CD14-positive monocyte (primary cell): ENCODE results near the gene TDRD5. TPM values are rescaled to one million over a fixed set of nuclear protein-coding genes. Genes with fewer than 3 reads are reported as not detected.
A peak's percentile ranks its signal among the peaks of the same experiment; 100 is the strongest.

ENCODE experiments used
- DNase-seq, 3 donors: peaks; one replicate each; pipeline ENCODE4 v3.0.0-alpha.2; 2011 to 2022
- H2AFZ ChIP-seq: 2 replicates; pipeline ENCODE4 v1.6.0; 2012; ENCODE audit warnings: mild to moderate bottlenecking, low read depth, low read length, inconsistent platforms; ENCODE audit not compliant: insufficient read depth, poor library complexity, severe bottlenecking
- H3K27ac ChIP-seq, 2 donors: 1 replicate in 1 of 2; 2 replicates in 1 of 2; pipeline ENCODE4 v1.5.1; 2012 to 2013; ENCODE audit warnings: low read length in 2 of 2, control low read depth in 1 of 2, inconsistent platforms in 1 of 2, low read depth in 1 of 2, mild to moderate bottlenecking in 1 of 2
- H3K27me3 ChIP-seq, 2 donors: one replicate each; pipeline versions ENCODE4 v1.6.0 to v1.6.1; 2011 to 2013; ENCODE audit warnings: low read length in 2 of 2; ENCODE audit not compliant: control insufficient read depth in 2 of 2, insufficient read depth in 2 of 2
- H3K36me3 ChIP-seq, 2 donors: replicated peaks in 1 of 2; 1 replicate in 1 of 2; 2 replicates in 1 of 2; pipeline versions ENCODE4 v1.5.1 to v1.6.1; 2012 to 2013; ENCODE audit warnings: low read length in 2 of 2, control low read depth in 1 of 2, inconsistent platforms in 1 of 2, mild to moderate bottlenecking in 1 of 2; ENCODE audit not compliant: insufficient read depth in 2 of 2, control insufficient read depth in 1 of 2
- H3K4me1 ChIP-seq, 2 donors: 1 replicate in 1 of 2; 2 replicates in 1 of 2; pipeline versions ENCODE4 v1.5.1 to v1.6.1; 2012 to 2013; ENCODE audit warnings: low read length in 2 of 2, control low read depth in 1 of 2, inconsistent platforms in 1 of 2, mild to moderate bottlenecking in 1 of 2, moderate library complexity in 1 of 2; ENCODE audit not compliant: insufficient read depth in 2 of 2, control insufficient read depth in 1 of 2
- H3K4me2 ChIP-seq: replicated peaks from 2 replicates; pipeline ENCODE3; 2012; ENCODE audit warnings: low read length, moderate library complexity, mild to moderate bottlenecking; ENCODE audit not compliant: poor library complexity, severe bottlenecking; ENCODE audit errors: extremely low read depth
- H3K4me3 ChIP-seq, 3 experiments: fragments of 200-600 bp in 1 of 3; sonication (generic) in 1 of 3; replicated peaks in 1 of 3; 1 replicate in 2 of 3; 2 replicates in 1 of 3; pipeline ENCODE4 v1.5.1; 2011 to 2013; ENCODE audit warnings: low read length in 3 of 3, mild to moderate bottlenecking in 3 of 3, control low read depth in 2 of 3, low read depth in 2 of 3, inconsistent platforms in 1 of 3, moderate library complexity in 1 of 3
- H3K79me2 ChIP-seq: 2 replicates; pipeline ENCODE4 v1.6.0; 2012; ENCODE audit warnings: mild to moderate bottlenecking, control low read depth, inconsistent platforms, low read length, moderate library complexity; ENCODE audit not compliant: insufficient read depth
- H3K9ac ChIP-seq: 2 replicates; pipeline ENCODE4 v1.6.0; 2017; ENCODE audit warnings: low read length, mild to moderate bottlenecking; ENCODE audit not compliant: insufficient read depth, poor library complexity, severe bottlenecking
- H3K9me3 ChIP-seq, 2 donors: replicated peaks in 1 of 2; 1 replicate in 1 of 2; 2 replicates in 1 of 2; pipeline versions ENCODE4 v1.5.1 to v1.6.1; 2012 to 2013; ENCODE audit warnings: low read length in 2 of 2, control low read depth in 1 of 2; ENCODE audit not compliant: control insufficient read depth in 1 of 2, insufficient read depth in 1 of 2
- H4K20me1 ChIP-seq: 2 replicates; pipeline ENCODE4 v1.6.0; 2012; ENCODE audit warnings: mild to moderate bottlenecking, low read length, control low read depth, moderate library complexity; ENCODE audit not compliant: insufficient read depth
- H3K27ac Mint-ChIP-seq, 7 donors: one replicate each; pipeline ENCODE4 v1.8.0; 2020; ENCODE audit warnings: mild to moderate bottlenecking in 7 of 7, mixed read lengths in 7 of 7, moderate library complexity in 6 of 7, inconsistent platforms in 2 of 7
- H3K27me3 Mint-ChIP-seq, 3 donors: one replicate each; pipeline ENCODE4 v1.8.0; 2021 to 2022; ENCODE audit warnings: low read depth in 3 of 3, mild to moderate bottlenecking in 3 of 3, mixed read lengths in 3 of 3, moderate library complexity in 3 of 3, inconsistent platforms in 1 of 3
- H3K36me3 Mint-ChIP-seq, 2 donors: one replicate each; pipeline ENCODE4 v1.8.0; 2020; ENCODE audit warnings: mixed read lengths in 2 of 2, inconsistent platforms in 1 of 2, mild to moderate bottlenecking in 1 of 2
- H3K4me1 Mint-ChIP-seq: one replicate; pipeline ENCODE4 v1.8.0; 2020; ENCODE audit warnings: mild to moderate bottlenecking, mixed read lengths
- H3K4me3 Mint-ChIP-seq, 2 donors: one replicate each; pipeline ENCODE4 v1.8.0; 2020; ENCODE audit warnings: mild to moderate bottlenecking in 2 of 2, mixed read lengths in 2 of 2, moderate library complexity in 1 of 2
- H3K9me3 Mint-ChIP-seq, 7 donors: one replicate each; pipeline ENCODE4 v1.8.0; 2020 to 2022; ENCODE audit warnings: mixed read lengths in 7 of 7, mild to moderate bottlenecking in 6 of 7, moderate library complexity in 6 of 7, inconsistent platforms in 2 of 7
- CTCF ChIP-seq: fragments of 200-600 bp; IDR thresholded peaks from one replicate; pipeline ENCODE4 v1.8.0; 2022; ENCODE audit warnings: antibody characterized with exemption, mild to moderate bottlenecking
- WGBS: methylation state at CpG from one replicate; pipeline ENCODE4 v1.1.5; 2013; ENCODE audit warnings: missing lambda C conversion rate; ENCODE audit not compliant: insufficient coverage; 5-methylcytosine and 5-hydroxymethylcytosine counted together
- intact Hi-C, 2 donors: fragments of 100-400 bp; cut with micrococcal nuclease; formaldehyde crosslinking; loops; one replicate each; pipeline versions ENCODE4 v1.15.0 to v1.15.1; 2023
- polyA minus RNA-seq: library from RNA; depleted of rRNA, polyadenylated mRNA; stranded (reverse); fragments of >200 nt; gene quantifications from 2 replicates; pipeline ENCODE4 v1.2.3, GENCODE V29; 2012
- polyA plus RNA-seq, 3 donors: library from polyadenylated mRNA; depleted of rRNA in 1 of 3; unstranded in 2 of 3; stranded (reverse) in 1 of 3; fragments of 300-500 nt in 2 of 3; fragments of >200 nt in 1 of 3; fragmentation: Illumina TruSeq in 2 of 3; gene quantifications; 1 replicate in 2 of 3; 2 replicates in 1 of 3; pipeline ENCODE4 v1.2.3, GENCODE V29; 2012 to 2021
- total RNA-seq, 12 experiments: library from RNA in 1 of 12; stranded (reverse) in 1 of 12; fragments of 120-200 nt in 1 of 12; gene quantifications; one replicate each; pipeline ENCODE4 v1.2.4 and lab custom pipeline; 2013 to 2026; ENCODE audit warnings: mixed read lengths in 6 of 12, inconsistent platforms in 1 of 12

Gene TDRD5
- not detected for total RNA-seq (2013)
- not detected for polyA plus RNA-seq
- polyA minus RNA-seq: not detected in 2 replicates
- 0 to 2.1 (median 0.03) reads per million in 11 experiments for total RNA-seq (lab: John Stamatoyannopoulos, UW)

GRCh38 chr1:179591592-179592580 lies at the start of gene TDRD5:
Gene TDRD5 (plus strand): TSS chr1:179591832. CDS start chr1:179592616, 784 bp downstream.
- WGBS: 19% methylated on average over 64 of the region's 75 CpGs
- H3K27me3 Mint-ChIP-seq: peaks cover 27 to 59% (median 32%) of the 10 kb centered on the region in 3 donors

More at GRCh38 chr1:179591592-179592580, at the start of gene TDRD5:
- no peaks in the 10 kb centered on the region for H4K20me1 ChIP-seq
- peak within 1 kb of the TSS; percentile 53 for H2AFZ ChIP-seq
- Mint-ChIP-seq H3K36me3 (no peaks in the 10 kb centered on the region), H3K4me3 (peak within 1 kb of the TSS; percentile 41 to 59), H3K27ac (no peak within 1 kb of the TSS), H3K4me1 (peaks cover 2% of the 10 kb centered on the region), H3K9me3 (peaks cover 0 to 14% (median 5%) of the 10 kb centered on the region in 7 donors)
- no peak for TF ChIP-seq CTCF
- no peaks in the 10 kb centered on the region for H3K79me2 ChIP-seq
- DNase-seq: no peak
- H3K4me3 ChIP-seq: peak within 1 kb of the TSS in 1 of 3 experiments; percentile 44
- H3K9ac ChIP-seq: peak within 1 kb of the TSS; percentile 27
- H3K4me1 ChIP-seq: peaks cover 4 to 10% of the 10 kb centered on the region in 2 donors
- no peaks in the 10 kb centered on the region for H3K36me3 ChIP-seq
- peak within 1 kb of the TSS; percentile 56 for H3K4me2 ChIP-seq
- H3K9me3 ChIP-seq: peaks cover 4 to 11% of the 10 kb centered on the region in 2 donors
- peaks cover 8 to 53% of the 10 kb centered on the region in 2 donors for H3K27me3 ChIP-seq
- H3K27ac ChIP-seq: no peak within 1 kb of the TSS
- intact Hi-C loops: no loop called here
